EH (cell line): ENCODE results near the gene PATJ.
"Not testable (repeated sequence)": the region's sequence is repeated elsewhere in the genome, so short reads cannot be mapped to it uniquely, and the experiment has no call there.

Source experiments
- DNase-seq: peaks from one replicate; pipeline ENCODE4 v3.0.0-alpha.2; 2015; ENCODE audit warnings: low read depth

The PATJ gene

DNA sequence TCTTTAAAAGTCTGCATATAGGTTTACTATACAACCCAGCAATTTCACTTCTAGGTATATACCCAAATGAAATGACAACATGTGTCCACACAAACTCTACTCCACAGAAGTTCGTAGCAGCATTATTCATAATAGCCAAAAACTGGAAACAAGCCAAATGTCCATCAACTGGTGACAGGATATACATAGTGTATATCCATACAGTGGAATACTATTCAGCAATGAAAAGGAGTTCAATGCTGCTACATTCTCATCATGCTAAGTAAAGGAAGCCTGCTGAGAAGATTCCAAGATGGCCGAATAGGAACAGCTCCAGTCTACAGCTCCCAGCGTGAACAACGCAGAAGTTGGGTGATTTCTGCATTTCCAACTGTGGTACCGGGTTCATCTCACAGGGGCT lies 200.6 kb downstream of the PATJ start:
- DNase-seq, result no peak

DNA sequence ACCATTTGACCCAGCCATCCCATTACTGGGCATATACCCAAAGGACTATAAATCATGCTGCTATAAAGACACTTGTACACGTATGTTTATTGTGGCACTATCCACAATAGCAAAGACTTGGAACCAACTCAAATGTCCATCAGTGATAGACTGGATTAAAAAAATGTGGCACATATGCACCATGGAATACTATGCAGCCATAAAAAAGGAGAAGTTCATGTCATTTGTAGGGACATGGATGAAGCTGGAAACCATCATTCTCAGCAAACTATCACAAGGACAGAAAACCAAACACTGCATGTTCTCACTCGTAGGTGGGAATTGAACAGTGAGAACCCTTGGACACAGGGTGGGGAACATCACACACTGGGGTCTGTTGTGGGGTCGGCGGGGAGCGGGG lies 206.4 kb downstream of the PATJ start:
- DNase-seq, result not testable (repeated sequence)

DNA sequence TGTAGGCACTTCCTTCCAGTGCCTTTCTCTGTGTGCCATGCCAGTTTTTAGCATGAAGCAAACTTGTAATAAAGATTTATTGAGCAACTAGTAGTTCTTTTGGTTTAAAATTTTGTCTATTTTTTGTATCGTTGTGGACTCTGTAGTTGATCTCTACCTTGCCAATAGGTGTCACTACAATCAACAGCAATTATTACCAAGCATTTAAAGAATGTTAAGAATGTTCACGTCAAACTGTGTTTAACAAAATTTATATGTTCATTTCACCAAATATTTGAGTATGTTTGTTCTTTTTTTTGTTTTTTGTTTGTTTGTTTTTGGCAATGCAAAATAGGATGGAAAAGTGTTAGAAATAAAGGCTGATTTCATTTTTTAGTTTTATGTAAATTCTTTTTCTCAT lies 208.1 kb downstream of the PATJ start:
- no peak for DNase-seq

DNA sequence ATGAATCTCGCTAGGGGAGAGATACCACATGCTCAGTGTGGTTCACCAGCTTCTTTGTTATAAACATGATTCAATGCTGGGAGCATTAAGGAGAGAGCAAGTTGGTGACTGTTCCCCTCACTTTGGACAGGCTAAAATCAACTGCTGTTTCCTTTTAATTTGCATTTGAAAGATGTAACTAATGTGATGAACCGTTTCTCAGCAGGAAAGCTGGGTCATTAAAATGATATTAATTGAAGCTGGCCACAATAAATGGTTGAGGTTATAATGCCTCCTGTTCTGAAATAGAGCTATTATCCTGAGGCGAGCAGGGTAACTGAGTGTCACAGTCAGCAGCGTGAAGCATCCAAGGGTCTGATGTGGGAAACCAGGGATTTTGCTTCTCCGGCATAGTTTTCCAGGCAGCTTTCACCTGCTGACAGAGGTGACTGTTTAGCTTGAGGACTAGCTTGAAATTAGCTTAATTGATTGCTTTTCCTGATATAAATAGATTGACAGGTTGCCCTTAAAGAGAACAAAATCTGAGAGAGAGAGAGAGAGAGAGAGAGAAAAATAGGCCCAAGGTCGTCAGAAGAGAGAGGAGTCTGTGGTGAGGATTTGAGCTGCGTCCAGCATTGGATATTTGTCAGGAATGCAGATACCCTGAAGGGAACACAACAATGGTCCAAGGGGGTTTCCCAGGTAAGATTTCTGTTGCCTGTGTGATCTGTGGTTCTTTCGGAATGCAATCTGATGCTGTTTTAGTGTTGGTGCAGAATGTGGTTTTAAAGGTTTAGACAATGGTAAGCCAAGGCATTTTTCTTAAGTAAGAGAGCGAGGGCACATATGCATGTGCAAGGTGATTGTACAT lies 209.7 kb downstream of the PATJ start:
- no peak for DNase-seq

DNA sequence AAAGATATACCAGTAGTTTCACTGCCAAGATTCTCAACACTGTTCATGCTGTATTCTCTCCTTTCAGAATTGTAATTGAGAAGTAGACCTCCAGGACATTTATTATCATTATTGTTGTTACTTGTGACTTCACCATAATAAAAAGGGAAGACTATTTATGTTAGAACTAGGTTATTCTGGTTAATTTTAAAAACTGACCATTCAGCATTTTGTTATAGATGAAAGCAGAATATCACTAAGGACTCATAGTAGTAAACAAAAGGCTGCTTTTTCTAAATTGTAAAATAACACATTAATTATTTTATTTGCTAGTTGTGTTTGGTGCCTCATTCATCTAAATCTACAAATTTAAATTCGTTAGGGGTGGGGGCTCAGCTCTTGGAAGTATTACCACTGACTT lies 210.4 kb downstream of the PATJ start:
- DNase-seq, result no peak

DNA sequence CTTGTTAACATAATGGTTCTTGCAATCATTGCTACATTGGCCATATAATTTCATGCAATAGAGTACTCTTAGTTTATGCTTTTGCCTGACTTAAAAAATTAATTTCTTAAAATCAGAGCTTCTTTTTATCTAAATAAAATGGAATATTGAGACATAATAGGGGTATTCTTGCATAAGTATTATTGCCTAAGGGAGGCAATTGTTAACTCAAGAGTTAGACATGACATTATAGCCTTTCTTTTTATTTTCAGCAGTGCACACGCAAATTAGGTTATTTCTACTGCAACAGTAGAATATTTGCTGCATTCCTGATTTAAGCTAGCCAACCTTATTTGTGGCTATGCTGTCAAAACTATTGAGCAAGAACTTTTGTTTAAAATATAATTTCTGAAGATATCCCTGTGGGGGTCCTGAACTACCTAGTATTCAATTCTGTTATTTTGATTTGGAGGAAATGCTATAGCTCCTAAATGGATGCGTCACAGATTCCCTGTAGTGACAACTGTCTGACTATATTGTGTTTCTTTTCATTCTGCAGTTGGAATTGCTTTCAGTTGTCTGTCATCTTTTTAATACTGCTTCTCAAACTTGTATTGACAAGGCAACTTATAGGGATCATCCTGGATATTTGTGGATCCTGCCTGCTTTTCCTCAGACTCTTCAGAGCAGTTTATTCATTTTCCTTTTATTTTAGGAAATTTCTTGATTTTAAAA lies 211.0 kb downstream of the PATJ start:
- no peak for DNase-seq

DNA sequence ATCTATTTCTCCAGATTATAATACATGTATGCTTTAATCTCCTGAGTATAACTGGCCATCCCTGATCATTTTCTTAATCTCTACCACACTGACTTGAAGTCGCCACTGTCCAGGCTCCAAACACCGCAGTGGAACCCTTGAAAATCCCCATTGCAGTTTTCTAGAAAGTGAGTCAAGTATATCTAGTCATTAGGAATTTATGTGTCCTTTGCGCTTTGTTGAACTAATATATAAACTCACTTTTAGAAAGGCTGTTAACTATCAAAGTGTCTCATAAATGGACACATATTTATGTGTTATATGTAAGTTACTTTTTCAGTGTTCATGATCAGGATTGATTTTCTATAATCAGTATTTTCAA lies 211.5 kb downstream of the PATJ start:
- no peak for DNase-seq

DNA sequence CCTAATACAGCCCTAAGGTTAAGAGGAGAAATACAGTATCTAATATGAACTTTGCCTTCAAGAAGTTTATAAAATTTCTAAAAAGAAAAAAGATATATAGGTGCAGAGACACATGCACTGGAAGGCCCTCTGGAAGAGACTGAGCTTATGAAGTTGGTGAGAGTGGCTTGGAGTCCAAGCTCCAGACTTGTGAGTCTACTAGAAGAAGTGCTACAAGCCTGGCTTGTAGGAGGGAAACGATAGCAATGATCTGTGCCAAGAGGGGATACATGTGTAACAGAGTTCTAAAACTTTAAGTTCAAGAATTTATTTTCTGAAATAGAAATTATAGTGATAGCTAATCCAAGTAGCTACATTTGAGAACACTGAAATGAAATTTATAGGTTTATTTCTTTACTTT lies 213.0 kb downstream of the PATJ start:
- no peak for DNase-seq

DNA sequence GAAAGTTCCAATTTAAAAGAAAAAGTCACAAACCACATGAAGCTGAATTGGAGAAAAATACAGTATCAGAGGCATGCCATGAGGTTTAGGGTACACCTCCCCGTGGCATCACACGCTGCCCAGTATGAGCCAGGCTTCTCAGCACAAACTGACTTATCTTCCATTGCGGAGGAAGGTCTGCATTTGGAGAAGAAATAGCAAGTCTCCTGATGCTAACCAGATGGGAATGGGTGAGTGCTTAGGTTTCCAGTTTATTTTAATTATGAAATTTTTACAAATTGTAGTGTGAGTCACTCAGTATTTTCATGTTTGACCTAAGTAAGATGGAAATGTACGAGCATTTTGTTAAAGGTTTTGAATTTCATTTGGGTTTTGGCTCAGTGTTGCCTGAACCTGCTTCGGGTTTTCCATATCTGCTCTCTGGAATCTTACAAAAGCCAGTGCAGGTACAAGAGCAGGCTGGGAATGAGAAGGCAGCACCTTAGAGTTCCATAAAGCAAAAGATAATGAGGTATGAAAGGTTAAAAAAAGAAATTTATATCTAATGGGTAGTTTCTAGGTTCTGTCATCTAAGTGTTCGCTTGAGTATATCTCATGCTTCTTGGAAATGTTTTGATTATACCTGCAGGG lies 213.9 kb downstream of the PATJ start:
- no peak for DNase-seq

DNA sequence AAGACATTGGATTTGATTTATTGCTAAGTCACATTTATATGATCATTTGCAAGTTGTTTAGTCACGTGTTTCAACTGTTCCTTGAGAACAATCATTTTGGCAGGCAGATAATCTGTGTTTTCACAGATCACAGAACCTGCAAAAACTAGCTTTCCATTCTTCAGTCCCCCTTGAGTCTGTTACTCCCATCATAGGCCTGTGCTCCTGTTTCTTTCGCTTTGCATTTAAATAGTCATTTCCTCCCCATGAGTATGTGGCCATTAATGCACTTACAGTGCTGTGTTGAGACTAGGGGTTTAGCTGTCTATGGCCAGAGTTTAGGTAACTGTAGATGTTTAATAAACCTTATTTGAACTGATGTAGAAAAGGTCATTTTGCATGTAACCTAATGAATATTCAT lies 214.5 kb downstream of the PATJ start:
- DNase-seq, result no peak

DNA sequence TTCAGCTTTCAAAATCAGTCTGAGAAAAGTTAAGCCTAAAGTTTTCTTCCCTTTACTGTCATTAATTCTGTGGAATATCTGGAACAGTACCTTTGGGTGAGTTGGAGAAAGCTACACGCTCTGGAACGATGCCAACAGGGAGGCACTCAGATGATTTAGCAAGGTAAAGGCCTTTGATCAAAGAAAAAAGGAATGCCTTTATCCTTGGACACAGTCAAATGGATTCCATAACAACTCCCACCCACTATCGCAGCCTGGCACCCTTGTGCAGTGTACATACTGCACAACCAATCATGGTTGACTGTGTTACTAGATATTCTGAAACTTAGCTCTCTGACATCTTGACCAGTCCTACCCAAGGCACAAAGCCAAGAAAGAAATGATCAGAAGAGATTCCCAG lies 218.7 kb downstream of the PATJ start:
- DNase-seq, result no peak

DNA sequence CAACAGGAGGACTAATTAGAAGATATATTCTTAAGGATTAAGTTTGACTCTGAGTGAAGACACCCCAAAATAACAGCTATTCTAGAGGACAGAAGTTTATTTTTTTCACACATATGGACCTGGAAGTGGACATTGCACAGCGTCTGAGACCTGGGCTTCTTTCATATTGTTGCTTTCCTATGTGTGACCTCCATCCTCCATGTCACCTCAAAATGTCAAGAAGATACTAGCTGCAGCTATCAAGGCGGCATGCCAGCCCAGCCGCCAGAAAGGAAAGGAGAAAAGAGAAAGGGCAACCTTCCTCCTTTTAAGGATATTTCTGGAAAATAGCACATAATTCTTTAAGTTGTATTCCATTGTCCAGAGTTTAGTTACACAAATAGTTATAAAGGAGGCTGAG lies 220.4 kb downstream of the PATJ start:
- no peak for DNase-seq

DNA sequence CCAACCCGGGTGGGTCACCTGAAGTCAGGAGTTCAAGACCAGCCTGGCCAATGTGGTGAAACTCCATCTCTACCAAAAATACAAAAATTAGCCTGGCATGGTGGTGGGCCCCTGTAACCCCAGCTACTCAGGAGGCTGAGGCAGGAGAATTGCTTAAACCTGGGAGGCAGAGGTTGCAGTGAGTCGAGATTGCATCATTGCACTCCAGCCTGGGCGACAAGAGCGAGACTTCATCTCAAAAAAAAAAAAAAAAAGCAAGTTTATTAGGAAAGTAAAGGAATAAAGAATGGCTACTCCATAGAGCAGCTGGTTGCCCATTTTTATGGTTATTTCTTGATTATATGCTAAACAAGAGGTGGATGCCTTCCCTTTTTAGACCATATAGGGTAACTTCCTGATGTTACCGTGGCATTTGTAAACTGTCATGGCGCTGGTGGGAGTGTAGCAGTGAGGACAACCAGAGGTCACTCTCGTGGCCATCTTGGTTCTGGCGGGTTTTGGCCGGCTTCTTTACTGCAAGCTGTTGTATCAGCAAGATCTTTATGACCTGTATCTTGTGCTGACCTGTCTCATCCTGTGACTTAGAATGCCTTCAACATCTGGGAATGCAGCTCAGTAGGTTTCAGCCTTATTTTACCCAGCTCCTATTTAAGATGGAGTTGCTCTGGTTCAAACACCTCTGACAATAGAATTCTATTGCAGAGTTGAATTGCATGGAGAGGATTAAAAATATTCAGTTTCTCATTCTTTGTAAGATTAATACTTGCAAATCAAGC lies 224.4 kb downstream of the PATJ start:
- DNase-seq, result not testable (repeated sequence)

DNA sequence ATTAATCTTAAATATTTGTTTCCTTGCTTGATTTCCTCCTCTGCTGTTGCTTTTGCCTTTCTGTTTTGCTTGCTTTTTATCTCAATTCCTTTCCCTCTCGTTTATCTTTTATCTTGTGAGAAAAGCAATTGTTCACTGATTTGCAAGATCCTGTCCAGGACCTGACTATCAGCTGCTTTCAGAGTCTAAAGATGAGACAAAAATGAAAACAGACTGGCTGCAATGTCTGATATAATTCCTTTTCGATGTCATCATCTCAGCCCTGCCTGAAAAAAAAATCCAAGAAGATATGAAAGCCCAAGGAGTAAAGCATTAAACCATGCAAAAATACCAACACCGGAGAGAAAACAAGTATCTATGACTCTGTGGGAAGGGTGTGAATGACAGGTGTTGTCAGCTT lies 225.5 kb downstream of the PATJ start:
- peak; percentile 8 for DNase-seq

DNA sequence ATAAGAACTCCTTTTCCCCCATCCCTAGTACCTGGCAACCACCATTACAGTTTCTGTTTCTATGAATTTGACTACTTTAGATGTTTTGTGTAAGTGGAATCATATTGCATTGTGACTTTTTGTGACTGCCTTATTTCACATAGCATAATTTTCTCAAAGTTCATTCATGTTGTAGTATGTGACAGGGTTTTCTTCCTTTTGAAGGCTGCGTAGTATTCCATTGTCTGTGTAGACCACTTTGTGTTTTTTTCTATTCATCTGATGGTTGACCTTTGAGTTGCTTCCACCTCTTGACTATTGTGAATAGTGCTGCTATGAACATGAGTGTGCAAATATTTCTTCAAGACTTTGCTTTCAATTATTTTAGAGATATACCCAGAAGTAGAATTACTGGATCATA lies 226.6 kb downstream of the PATJ start:
- DNase-seq, result no peak

DNA sequence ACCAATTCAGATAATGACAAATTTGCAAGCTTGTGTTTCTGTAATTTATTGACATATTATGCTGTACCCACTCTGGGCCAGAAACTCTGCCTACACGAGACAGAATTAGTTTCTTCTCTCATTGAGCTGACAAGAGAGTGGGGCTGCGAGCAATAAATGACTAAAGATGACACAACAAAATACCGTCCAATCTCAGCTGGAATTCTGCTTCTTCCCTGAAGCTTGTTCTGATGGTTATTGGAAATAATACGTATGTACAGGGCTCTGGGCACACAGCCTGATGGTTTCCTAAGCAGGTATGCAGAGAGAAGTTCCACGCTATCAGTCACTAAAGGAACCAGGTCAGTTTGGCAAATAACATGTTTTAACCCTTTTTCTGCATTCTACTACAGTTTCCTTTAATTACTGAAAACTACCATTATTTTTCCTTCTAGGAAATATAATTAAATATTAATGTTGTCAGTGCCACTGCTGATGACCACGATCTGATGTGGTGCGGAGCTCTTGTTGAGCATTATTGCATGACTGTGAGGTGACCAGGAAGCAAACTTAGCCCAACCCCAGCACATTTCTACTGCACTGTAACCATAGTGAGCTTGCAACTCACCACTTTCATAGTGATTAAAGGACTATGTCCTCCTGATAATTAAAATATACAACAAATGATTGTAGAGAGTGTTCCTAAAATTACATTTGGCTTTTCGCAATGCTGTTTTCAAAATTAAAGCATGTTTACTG lies 231.0 kb downstream of the PATJ start:
- no peak for DNase-seq

DNA sequence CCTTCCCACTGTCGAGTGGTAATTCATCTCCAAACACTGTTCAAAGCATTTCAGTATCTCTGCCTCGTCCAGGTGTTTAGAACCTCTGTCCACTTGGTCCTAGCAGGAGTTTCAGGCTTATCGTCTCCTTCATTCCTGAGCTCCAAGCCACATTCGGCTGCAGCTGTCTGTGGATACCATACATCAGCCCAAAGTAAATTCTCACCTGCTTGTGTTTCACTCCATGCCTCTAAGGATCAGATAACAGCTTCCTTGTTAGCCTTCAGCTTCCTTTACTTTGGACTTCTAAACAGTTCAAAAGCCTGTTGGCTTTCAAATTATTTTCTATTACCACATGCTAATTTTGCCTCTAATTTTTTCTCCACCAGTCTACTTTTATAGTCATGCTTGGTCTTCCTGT lies 233.4 kb downstream of the PATJ start:
- no peak for DNase-seq

DNA sequence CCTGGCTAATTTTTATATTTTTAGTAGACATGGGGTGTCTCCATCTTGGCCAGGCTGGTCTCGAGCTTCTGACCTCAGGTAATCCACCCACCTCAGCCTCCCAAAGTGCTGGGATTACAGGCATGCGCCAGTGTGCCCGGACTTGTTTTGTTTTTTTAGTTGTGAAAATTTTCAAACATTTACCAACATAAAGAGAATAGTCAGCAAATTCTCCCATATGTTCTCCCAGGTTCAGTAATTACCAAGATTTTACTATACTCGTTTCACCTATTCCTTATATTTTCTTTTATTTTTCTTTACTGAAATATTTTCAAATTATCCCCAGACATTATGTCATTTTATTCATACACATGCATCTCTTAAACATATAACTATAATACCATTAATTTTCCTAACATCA lies 234.3 kb downstream of the PATJ start:
- no peak for DNase-seq

DNA sequence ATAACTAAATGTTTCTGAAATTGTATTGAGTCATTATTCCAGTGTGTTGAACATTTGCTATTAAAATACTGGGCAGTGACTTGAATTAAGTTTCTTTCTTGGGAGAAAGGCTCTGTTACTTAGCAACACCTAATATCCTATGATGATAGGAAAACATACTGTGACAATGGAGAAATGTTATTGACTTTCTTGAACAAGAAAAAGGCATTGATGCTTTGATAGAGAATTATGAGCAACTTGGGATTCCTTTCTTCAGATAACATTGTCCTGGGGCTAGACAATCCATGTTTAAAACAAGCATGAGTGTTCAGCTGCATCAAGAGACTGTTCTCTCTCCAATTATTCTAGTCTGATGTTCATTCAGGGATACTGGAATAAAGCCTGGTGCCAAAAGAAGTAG lies 236.5 kb downstream of the PATJ start:
- no peak for DNase-seq

DNA sequence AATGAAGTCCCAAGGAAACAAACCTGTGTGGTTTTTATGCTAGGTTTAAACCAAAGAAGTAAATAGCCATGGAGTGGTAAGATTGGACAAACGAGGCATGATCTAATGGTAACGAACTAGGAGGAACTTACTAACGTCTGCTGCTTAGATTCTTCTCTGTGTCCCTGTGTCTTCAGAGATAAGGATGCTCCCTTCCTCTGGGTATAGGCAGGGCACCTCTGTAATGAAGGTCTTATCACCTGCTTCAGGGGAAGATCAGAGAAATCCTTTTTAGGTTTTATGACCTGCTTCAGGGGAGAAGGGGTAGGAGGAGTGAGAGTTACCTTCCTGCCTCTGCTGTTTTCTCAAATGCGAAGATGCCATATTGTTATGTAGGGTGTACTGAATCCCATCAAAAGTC lies 237.4 kb downstream of the PATJ start:
- no peak for DNase-seq

DNA sequence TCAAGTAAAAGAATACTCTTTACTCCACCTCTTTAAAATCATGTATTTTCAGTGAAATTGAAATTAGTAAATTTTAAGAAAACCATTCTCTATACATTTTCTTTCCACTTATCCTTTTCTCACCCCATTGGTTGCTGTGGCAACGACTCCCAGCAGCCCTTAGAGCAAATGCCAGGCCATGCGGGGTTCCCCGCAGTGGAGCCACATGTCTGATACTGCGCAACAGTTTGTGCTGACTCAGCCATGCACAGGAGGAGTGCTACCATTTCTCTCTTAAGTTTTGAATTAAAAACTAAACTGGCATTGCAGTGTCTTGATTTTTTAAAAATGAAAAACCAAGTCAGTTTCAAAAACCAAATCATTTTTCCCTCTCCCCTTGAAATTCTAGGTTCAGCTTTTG lies 238.3 kb downstream of the PATJ start:
- no peak for DNase-seq
